ENCODE measurements around the gene SHROOM1.

DNA sequence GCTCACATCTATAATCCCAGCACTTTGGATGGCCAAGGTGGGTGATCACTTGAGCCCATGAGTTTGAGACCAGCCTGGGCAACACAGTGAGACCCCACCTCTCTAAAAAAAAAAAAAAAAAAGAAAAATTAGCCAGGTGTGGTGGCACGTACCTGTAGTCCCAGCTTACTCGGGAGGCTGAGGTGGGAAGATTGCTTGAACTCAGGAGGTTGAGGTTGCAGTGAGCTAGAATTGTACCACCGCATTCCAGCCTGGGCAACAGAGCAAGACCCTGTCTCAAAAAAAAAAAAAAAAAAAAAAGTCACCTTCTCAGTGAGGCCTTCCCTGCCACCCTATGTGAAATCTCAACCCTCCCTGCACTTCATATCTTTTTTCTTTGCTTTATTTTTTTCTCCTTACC lies 39.4 kb downstream of the SHROOM1 start:
- no peak for TF ChIP-seq POLR2A (IDR thresholded peaks at IDR 0.05)
- TF ChIP-seq, protein P1, sequence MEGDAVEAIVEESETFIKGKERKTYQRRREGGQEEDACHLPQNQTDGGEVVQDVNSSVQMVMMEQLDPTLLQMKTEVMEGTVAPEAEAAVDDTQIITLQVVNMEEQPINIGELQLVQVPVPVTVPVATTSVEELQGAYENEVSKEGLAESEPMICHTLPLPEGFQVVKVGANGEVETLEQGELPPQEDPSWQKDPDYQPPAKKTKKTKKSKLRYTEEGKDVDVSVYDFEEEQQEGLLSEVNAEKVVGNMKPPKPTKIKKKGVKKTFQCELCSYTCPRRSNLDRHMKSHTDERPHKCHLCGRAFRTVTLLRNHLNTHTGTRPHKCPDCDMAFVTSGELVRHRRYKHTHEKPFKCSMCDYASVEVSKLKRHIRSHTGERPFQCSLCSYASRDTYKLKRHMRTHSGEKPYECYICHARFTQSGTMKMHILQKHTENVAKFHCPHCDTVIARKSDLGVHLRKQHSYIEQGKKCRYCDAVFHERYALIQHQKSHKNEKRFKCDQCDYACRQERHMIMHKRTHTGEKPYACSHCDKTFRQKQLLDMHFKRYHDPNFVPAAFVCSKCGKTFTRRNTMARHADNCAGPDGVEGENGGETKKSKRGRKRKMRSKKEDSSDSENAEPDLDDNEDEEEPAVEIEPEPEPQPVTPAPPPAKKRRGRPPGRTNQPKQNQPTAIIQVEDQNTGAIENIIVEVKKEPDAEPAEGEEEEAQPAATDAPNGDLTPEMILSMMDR (IDR thresholded peaks at IDR 0.05): no peak
- no peak for TF ChIP-seq POLR2AphosphoS5 (IDR thresholded peaks at IDR 0.05)
- TF ChIP-seq EP300 (IDR thresholded peaks at IDR 0.05): no peak
